ENCODE measurements around the gene ACP5.
"Not testable (repeated sequence)": the region's sequence is repeated elsewhere in the genome, so short reads cannot be mapped to it uniquely, and the experiment has no call there.

Gene ACP5

DNA sequence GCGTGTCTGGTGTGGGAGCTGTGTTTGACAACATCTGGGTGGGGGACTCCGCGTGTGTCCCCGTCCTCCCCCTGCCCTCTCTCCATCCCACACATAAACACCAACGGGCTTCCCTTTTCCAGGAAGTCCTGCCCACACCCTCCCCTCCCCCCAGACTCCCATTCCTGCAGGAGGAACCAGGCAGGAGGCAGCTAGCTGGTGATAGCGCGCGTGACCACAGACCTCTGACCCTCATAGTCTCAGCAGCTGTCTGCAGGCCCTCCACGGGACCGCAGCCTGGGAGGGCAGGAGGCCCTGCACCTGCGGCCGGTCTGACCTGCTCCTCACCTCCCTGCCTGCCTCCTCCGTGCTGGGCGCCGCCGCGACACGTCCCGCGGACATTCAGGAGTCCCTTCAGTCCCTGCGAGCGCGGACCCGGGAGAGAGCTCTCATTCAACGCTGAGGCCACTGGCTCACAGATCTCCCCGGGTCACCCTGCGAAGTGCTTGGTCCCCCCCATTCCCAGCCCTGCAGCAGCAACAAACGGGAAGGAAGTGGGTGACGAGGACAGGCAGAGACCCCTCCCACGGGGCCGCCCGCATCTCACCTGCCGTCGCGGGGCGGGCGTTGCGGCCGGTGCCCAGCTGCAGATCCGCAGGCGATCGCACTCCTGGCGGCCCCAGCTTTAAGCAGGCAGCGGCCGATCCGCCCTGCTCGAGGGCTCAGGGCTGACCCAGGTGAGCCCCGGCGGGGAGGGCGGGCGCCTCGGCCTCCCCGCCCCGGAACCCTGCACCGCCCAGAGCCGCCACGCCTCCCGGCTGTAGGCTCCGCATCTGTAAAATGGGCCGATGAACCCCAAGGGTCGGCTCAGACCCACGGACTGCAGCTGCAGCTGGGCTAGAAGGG lies 1.1 kb upstream of the ACP5 start:
- no peak for DNase-seq

DNA sequence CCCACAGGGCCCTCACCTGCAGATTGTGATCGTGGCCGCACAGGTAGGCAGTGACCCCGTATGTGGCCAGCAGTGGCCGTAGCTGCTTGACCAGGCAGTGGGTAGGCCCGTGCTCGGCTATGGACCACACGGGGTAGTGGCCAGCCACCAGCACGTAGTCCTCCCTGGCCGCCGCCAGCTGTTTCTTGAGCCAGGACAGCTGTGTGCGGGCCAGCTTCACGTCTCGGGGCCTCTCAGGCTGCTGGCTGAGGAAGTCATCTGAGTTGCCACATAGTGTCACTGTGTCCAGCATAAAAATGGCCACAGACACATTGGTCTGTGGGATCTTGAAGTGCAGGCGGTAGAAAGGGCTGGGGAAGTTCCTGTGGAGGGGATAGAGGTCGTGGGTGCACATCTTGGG lies 1.2 kb downstream of the ACP5 start:
- no peak for DNase-seq

DNA sequence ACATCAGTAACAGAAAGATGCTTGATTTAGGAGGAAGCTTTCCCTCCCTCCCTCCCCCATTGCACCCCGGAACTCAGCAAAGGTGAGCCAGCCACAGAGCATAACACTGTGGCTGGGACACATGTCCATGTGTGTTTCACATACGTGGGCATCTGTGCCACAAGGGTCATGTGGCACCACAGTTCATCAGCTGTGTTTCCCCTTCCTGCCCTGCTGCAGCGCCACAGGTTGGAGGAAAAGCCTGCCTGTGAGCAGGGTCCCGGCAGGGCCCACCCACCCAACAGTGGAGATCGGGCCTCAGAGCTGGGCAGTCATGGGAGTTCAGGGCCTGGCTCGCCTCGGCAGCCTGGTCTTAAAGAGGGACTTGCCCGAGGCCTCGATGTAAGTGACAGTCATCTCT lies 2.8 kb downstream of the ACP5 start:
- DNase-seq, result no peak

DNA sequence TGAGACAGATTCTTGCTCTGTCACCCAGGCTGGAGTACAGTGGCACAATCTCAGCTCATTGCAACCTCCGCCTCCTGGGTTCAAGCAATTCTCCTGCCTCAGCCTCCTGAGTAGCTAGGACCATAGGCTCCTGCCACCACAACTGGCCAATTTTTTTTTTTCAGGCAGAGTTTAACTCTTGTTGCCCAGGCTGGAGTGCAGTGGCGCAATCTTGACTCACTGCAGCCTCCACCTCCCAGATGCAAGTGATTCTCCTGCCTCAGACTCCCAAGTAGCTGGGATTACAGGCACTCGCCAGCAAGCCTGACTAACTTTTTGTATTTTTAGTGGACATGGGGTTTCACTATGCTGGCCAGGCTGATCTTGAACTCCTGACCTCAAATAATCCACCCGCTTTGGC lies 3.7 kb downstream of the ACP5 start:
- not testable (repeated sequence) for DNase-seq

- not testable (repeated sequence) for DNase-seq
These were observed 4.1 kb downstream of the ACP5 start for GRCh38 chr19:11573354-11573753.

- no peak for DNase-seq
These were observed 7.4 kb downstream of the ACP5 start for GRCh38 chr19:11570039-11570462.

DNA sequence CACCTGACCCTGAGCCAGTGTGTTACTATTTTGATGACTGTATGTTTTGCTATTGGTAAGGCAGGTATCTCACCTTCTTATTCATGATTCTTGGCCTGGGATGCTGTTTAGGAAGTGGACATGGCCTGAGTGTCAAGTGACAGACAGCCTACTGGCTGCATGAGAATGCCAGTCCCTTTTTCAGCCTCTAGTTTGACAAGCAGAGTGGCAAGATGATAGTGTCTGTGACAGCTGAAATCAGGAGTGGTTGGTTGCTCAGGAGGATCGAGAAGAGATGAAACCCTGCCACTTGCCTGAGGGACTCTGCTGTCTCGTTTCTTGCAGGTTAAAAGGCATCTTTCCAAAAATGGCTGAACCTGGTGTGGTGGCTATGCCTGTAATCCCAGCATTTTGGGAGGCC lies 11.3 kb downstream of the ACP5 start:
- DNase-seq, result no peak

GRCh38 chr19:11565649-11565980 lies 11.8 kb downstream of the ACP5 start:
- DNase-seq, result not testable (repeated sequence)

- DNase-seq, result not testable (repeated sequence)
These were observed 13.2 kb downstream of the ACP5 start for GRCh38 chr19:11564082-11564807.

DNA sequence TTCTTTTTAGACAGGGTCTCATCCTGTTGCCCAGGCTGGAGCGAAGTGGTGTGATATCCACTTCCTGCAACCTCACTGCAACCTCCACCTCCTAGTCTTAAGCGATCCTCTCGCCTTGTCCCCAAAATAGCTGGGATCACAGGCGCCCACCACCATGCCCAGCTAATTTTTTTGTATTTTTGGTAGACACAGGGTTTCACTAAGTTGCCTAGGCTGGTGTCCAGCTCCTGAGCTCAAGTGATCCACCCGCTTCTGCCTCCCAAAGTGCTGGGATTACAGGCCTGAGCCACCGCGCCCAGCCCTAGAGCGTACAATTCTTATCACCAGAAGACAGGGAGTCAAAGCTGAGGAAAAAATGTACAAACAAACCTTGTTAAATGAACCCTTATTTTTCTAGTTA lies 13.9 kb downstream of the ACP5 start:
- DNase-seq, result no peak

DNA sequence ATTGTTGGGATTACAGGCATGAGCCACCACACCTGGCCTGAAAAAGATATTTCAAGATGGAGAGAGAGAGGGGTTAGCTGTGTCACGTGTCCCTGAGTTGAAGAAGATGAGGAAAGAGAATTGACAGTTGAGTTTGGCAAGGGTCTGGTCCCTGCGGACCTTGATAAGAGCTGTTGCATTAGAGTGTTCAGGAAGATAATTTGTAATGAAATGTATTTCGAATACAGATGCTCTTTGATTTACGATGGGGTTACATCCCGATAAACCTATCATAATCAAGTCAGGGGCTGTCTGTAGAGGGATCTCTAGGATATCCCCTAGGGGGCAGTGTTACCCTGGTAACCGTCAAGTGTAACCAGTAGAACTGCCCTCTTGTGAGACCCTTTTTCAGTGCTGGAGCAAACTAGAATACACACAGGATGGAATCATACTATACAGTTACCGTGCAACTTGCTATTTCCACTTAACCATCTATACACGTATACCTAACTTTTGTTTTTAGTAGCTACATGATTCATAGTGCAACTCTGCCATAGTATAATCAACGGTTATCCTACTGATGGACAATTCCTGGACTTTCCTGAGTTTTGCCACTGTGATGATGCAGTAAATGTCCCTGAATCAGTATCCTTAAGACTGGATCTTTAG lies 16.9 kb downstream of the ACP5 start:
- peak; percentile 83 for DNase-seq

- peak; percentile 98 for DNase-seq
These were observed 18.3 kb downstream of the ACP5 start, which contains the start of gene ELOF1 for GRCh38 chr19:11558881-11559828. Gene ELOF1 (minus strand): TSS chr19:11559230. CDS start chr19:11554347, 4,883 bp downstream.

- DNase-seq, result no peak
These were observed 20.6 kb downstream of the ACP5 start for GRCh38 chr19:11556634-11557420.

DNA sequence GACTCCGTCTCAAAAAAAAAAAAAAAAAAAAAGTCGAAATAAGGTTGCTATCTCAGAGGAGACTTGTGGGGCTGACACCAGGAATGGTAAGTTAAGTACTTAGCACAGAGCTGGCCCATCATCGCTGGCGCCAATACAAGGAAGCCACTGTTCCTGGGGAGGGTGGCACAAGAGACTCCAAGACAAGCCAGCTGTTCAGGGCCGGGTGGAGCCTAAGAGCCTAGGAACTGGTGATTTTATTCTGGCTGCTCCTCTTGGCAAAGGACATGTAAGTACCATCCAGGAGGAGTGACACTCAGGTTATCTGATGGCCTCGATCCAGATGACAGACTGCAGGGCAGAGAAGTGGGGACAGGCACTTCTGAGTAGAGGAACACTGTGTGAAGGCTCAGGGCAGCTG lies 22.2 kb downstream of the ACP5 start:
- DNase-seq, result no peak

DNA sequence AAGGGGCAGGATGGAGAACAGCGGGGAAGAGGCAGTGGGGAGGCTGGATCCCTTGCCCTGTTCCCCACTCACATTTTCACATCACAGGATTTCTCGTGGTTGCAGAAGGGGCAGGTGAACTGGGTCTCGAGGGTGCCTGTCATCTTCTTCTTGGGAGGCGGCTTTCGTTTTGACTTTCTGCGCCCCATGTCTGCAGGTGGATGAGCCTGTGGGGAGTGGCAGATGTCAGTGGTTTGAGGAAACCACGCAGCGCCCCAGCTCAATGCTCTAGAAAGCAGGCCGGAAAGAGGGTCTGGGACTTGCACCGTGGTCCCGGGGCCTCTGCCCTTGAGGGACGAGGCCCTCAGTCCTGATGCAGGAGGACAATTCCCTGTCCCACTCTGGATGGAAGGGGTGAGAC lies 23.3 kb downstream of the ACP5 start:
- no peak for DNase-seq

DNA sequence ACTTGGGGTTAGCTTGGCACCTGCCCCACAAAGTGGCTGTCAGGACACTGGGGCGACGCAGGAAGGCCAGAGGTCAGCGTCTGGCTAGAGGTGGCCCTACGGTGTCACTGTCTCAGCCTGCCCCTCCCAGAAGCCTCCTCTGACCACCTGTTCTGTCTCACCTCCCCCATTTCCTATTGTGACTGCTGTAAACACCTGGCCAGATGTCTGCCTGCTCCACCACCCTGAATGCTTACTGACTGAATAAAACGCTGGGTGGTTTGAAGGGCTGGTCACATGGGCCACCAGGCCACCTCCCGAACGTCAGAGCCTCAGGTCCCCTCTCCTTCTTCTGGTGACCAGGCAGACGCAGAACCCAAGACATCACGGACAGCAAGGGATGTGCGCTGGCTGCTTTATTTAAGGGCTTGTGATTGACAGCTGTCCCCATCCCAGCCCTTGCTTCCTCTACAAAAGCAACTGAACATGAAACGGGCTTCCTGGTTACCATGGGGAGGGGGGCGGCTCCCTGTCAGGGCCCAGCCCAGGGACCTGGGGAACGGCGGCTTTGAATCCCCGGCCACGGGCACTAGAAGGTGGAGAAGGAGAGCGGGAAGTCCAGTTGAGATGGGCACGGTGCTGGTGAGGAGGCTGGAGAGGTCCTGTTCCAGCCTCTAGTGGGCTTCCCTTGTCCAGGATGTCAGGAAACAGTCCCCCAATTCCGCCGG lies 24.6 kb downstream of the ACP5 start:
- no peak for DNase-seq

GRCh38 chr19:11551603-11552235 lies 25.7 kb downstream of the ACP5 start:
- DNase-seq, result no peak

DNA sequence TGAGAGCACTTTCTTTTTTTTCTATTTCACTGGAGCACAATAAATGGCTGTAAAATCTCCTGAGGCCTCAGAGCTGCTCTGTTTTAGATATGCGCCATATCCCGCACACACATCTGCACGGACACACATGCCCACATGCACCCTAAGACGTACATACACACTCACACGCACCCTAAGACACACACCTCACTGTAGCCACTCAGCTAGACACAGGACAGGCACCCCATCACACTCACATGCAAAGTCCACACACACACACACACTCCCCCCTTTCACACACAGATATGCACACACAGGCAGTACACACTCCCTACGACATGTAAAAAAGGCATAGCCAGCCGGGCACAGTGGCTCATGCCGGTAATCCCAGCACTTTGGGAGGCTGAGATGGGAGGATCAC lies 27.2 kb downstream of the ACP5 start:
- no peak for DNase-seq

- DNase-seq, result no peak
These were observed 28.0 kb downstream of the ACP5 start for GRCh38 chr19:11549386-11549953.
